SU-DHL-6 (cell line): ENCODE measurements around the gene IL4I1.

Source experiments
- H2AFZ ChIP-seq: fragments of 200-600 bp; sonication (generic); 2 replicates; pipeline ENCODE4 v1.6.1; 2014; ENCODE audit warnings: low read depth, mild to moderate bottlenecking, moderate library complexity, mixed read lengths, antibody characterized with exemption, low read length; ENCODE audit not compliant: severe bottlenecking
- H3F3A ChIP-seq: fragments of 200-600 bp; shearing (Covaris generic); 2 replicates; pipeline ENCODE4 v1.6.0; 2016; ENCODE audit warnings: antibody characterized with exemption, mild to moderate bottlenecking; ENCODE audit not compliant: insufficient read depth
- H3K27ac ChIP-seq: fragments of 200-600 bp; sonication (generic); 2 replicates; pipeline ENCODE4 v1.5.1; 2016; ENCODE audit warnings: low read depth, mild to moderate bottlenecking, low read length, moderate library complexity, mixed read lengths
- H3K27me3 ChIP-seq: fragments of 200-600 bp; sonication (generic), shearing (Covaris generic); 2 replicates; pipeline ENCODE4 v1.6.0; 2014; ENCODE audit warnings: mild to moderate bottlenecking, low read length
- H3K36me3 ChIP-seq: fragments of 200-600 bp; sonication (generic); 2 replicates; pipeline ENCODE4 v1.6.1; 2014; ENCODE audit warnings: mild to moderate bottlenecking, low read length, mixed read lengths
- H3K4me2 ChIP-seq: fragments of 300-600, 200-600 bp; shearing (Covaris generic), sonication (generic); 2 replicates; pipeline ENCODE4 v1.6.0; 2014; ENCODE audit warnings: low read length, low read depth, mild to moderate bottlenecking; ENCODE audit not compliant: poor library complexity, severe bottlenecking
- H3K4me3 ChIP-seq: fragments of 200-600 bp; sonication (generic); 2 replicates; pipeline ENCODE4 v1.5.1; 2014; ENCODE audit warnings: antibody characterized with exemption, low read length, mild to moderate bottlenecking, mixed read lengths; ENCODE audit not compliant: insufficient read depth, poor library complexity, severe bottlenecking
- H3K79me2 ChIP-seq: fragments of 200-600 bp; sonication (generic); 2 replicates; pipeline ENCODE4 v1.6.1; 2014; ENCODE audit warnings: mild to moderate bottlenecking, low read length, moderate library complexity; ENCODE audit not compliant: insufficient read depth
- H3K9ac ChIP-seq: fragments of 200-600 bp; sonication (generic); 2 replicates; pipeline ENCODE4 v1.7.0; 2014; ENCODE audit warnings: mild to moderate bottlenecking, low read length
- H3K9me2 ChIP-seq: fragments of 200-600 bp; sonication (generic); replicated peaks from 2 replicates; pipeline ENCODE4 v1.6.1; 2014; ENCODE audit warnings: low read length; ENCODE audit not compliant: insufficient read depth
- H3K9me3 ChIP-seq: fragments of 200-600 bp; sonication (generic); 2 replicates; pipeline ENCODE4 v1.6.1; 2014; ENCODE audit warnings: low read length, mixed read lengths; ENCODE audit not compliant: insufficient read depth
- H4K20me1 ChIP-seq: fragments of 200-600 bp; sonication (generic); 2 replicates; pipeline ENCODE4 v1.6.1; 2014; ENCODE audit warnings: low read depth, mild to moderate bottlenecking, antibody characterized with exemption, low read length, moderate library complexity, mixed read lengths
- CTCF ChIP-seq: fragments of 200-600 bp; sonication (generic); IDR thresholded peaks from one replicate; pipeline ENCODE4 v1.5.1; 2017; ENCODE audit warnings: antibody characterized with exemption, mild to moderate bottlenecking, low read length, moderate library complexity; ENCODE audit not compliant: insufficient read depth, poor library complexity, severe bottlenecking
- EZH2phosphoT487 ChIP-seq: fragments of 200-600 bp; sonication (generic), shearing (Covaris generic); conservative IDR thresholded peaks from 2 replicates; pipeline ENCODE4 v1.6.1; 2018; ENCODE audit warnings: mild to moderate bottlenecking, antibody characterized with exemption, low read length, moderate library complexity, mixed read lengths

The IL4I1 gene

GRCh38 chr19:49846408-49846807 is 50.3 kb downstream of the IL4I1 start:
- H3K9me3 ChIP-seq, result no peaks in the 10 kb centered on the region
- no peaks in the 10 kb centered on the region for H3K9me2 ChIP-seq
- no peak overlapping the region for H3K27ac ChIP-seq
- no peak overlapping the region for H2AFZ ChIP-seq
- TF ChIP-seq CTCF (no peak), EZH2phosphoT487 (no peak)
- H3K27me3 ChIP-seq, result no peaks in the 10 kb centered on the region
- no peaks in the 10 kb centered on the region for H3K36me3 ChIP-seq
- no peaks in the 10 kb centered on the region for H3K79me2 ChIP-seq
- H3K9ac ChIP-seq, result no peak overlapping the region
- no peaks in the 10 kb centered on the region for H4K20me1 ChIP-seq
- H3F3A ChIP-seq, result peaks cover 12% of the 10 kb centered on the region
- no peak overlapping the region for H3K4me3 ChIP-seq
- no peak overlapping the region for H3K4me2 ChIP-seq

GRCh38 chr19:49845414-49845813 is 51.3 kb downstream of the IL4I1 start:
- Histone ChIP-seq H3K27ac (no peak overlapping the region), H3K27me3 (no peaks in the 10 kb centered on the region), H3K4me3 (no peak overlapping the region), H3F3A (peaks cover 12% of the 10 kb centered on the region), H3K9me3 (no peaks in the 10 kb centered on the region), H4K20me1 (no peaks in the 10 kb centered on the region), H3K9me2 (no peaks in the 10 kb centered on the region), H2AFZ (no peak overlapping the region), H3K36me3 (no peaks in the 10 kb centered on the region), H3K9ac (no peak overlapping the region), H3K4me2 (no peak overlapping the region), H3K79me2 (no peaks in the 10 kb centered on the region)
- TF ChIP-seq EZH2phosphoT487 (no peak), CTCF (no peak)

- Histone ChIP-seq H3K27ac (no peak overlapping the region), H3K9me2 (no peaks in the 10 kb centered on the region), H3K36me3 (no peaks in the 10 kb centered on the region), H3K27me3 (no peaks in the 10 kb centered on the region), H4K20me1 (no peaks in the 10 kb centered on the region), H3K9ac (no peak overlapping the region), H3K9me3 (no peaks in the 10 kb centered on the region), H3K4me3 (no peak overlapping the region), H2AFZ (no peak overlapping the region), H3F3A (peaks cover 9% of the 10 kb centered on the region), H3K79me2 (no peaks in the 10 kb centered on the region), H3K4me2 (no peak overlapping the region)
- TF ChIP-seq CTCF, result no peak
- no peak for TF ChIP-seq EZH2phosphoT487
Observed at GRCh38 chr19:49844138-49845095, 52.3 kb downstream of the IL4I1 start.
